ENCODE data around the gene STEAP3. TPM values are rescaled to one million over a fixed set of nuclear protein-coding genes. Genes with fewer than 3 reads are reported as not detected.
"Not testable (repeated sequence)": the region's sequence is repeated elsewhere in the genome, so short reads cannot be mapped to it uniquely, and the experiment has no call there.

Gene STEAP3
- total and polyA plus RNA-seq, 2 donors: 1.1 to 10.6 TPM

DNA sequence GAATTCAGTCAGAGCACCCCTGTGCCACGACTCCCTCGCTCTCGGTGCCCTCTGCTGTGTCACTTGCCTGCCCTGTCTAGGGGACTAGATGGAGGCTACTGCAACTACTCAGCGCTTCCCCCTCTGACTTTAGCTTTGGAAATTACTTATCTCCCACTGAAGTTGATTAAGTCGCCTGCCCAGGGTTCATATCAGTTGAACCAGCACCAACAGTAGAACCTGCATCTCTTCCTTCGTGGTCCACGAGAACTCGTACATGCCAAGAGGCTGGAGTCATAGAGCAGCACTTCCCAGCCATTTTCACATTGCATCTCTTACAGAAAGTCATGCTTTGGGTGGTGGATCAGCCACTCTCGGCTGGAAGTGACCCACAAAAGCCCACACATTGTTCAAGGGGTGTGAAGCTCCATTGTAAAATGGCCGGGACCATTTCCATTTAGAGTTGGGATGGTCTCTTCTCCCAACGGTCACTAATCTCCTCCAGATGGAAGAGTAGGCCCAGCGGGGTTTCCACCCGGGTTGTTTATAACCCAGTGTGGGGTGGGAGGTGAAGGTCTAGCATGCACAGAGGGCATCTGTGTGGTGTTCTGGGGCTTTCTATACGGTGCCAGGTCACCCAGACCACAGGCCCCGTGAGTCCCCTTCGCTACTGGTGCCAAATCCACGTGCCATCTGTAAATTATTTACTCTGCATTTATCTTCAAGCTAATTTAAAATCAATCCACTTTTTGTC, 38.0 kb downstream of the STEAP3 start:
- Histone ChIP-seq H3K4me3 (ENCODE audit: low read depth, low read length) (no peak overlapping the region), H3K27ac (ENCODE audit: low read depth) (no peak overlapping the region), H3K4me1 (ENCODE audit: insufficient read depth) (no peaks in the 10 kb centered on the region), H3K36me3 (ENCODE audit: insufficient read depth) (no peaks in the 10 kb centered on the region)
- WGBS: 92% methylated on average over 17 of the region's 17 CpGs
- DNase-seq (ENCODE audit: extremely low spot score): no peak

DNA sequence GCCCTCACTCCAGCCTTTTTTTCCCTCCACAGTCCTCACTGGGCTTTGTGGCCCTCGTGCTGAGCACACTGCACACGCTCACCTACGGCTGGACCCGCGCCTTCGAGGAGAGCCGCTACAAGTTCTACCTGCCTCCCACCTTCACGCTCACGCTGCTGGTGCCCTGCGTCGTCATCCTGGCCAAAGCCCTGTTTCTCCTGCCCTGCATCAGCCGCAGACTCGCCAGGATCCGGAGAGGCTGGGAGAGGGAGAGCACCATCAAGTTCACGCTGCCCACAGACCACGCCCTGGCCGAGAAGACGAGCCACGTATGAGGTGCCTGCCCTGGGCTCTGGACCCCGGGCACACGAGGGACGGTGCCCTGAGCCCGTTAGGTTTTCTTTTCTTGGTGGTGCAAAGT, 39.4 kb downstream of the STEAP3 start:
- no peak overlapping the region for H3K4me3 ChIP-seq (ENCODE audit: low read depth, low read length)
- H3K27ac ChIP-seq (ENCODE audit: low read depth): no peak overlapping the region
- H3K4me1 ChIP-seq (ENCODE audit: insufficient read depth): no peaks in the 10 kb centered on the region
- H3K36me3 ChIP-seq (ENCODE audit: insufficient read depth): no peaks in the 10 kb centered on the region
- no peak for DNase-seq (ENCODE audit: extremely low spot score)
- WGBS: 94% methylated on average over 23 of the region's 23 CpGs

- H3K4me1 ChIP-seq (ENCODE audit: insufficient read depth): no peaks in the 10 kb centered on the region
- 71% methylated on average over 5 of the region's 5 CpGs for WGBS
- DNase-seq (ENCODE audit: extremely low spot score): no peak
- no peak overlapping the region for H3K27ac ChIP-seq (ENCODE audit: low read depth)
- H3K4me3 ChIP-seq (ENCODE audit: low read depth, low read length): no peak overlapping the region
- H3K36me3 ChIP-seq (ENCODE audit: insufficient read depth): no peaks in the 10 kb centered on the region
Measured at GRCh38 chr2:119263656-119264055, 40.0 kb downstream of the STEAP3 start.

GRCh38 chr2:119264781-119265692, 41.4 kb downstream of the STEAP3 start:
- no peaks in the 10 kb centered on the region for H3K36me3 ChIP-seq (ENCODE audit: insufficient read depth)
- no peak overlapping the region for H3K4me3 ChIP-seq (ENCODE audit: low read depth, low read length)
- H3K27ac ChIP-seq (ENCODE audit: low read depth): no peak overlapping the region
- WGBS: 61% methylated on average over 13 of the region's 13 CpGs
- no peaks in the 10 kb centered on the region for H3K4me1 ChIP-seq (ENCODE audit: insufficient read depth)
- no peak for DNase-seq (ENCODE audit: extremely low spot score)

GRCh38 chr2:119265693-119266066, 42.0 kb downstream of the STEAP3 start:
- WGBS: 91% methylated on average over 6 of the region's 6 CpGs
- Histone ChIP-seq H3K27ac (ENCODE audit: low read depth) (no peak overlapping the region), H3K4me1 (ENCODE audit: insufficient read depth) (no peaks in the 10 kb centered on the region), H3K4me3 (ENCODE audit: low read depth, low read length) (no peak overlapping the region), H3K36me3 (ENCODE audit: insufficient read depth) (no peaks in the 10 kb centered on the region)
- no peak for DNase-seq (ENCODE audit: extremely low spot score)

DNA sequence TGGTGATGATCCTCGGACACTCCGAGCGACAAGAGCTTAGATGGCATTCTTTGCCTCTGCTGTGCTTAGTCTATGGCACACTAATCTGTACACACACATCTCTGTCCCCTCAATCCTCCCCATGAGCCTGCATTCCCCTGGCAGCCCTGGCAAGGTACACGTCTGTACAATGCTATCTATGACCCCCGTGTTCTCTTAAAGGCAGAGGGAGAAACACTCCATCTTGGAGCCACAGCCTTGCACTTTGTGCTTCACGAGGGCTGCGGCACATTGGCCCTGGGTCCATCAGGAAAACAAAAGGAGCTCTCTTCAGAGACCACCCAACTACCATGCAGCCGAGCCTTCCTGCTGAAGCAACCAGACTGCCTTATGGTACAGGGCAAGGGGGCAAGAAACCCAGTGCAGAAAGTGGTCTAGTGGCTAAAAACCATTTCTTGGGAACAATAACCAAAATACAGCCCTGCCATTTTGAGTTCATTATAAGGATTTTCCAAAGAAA, 42.5 kb downstream of the STEAP3 start:
- H3K4me1 ChIP-seq (ENCODE audit: insufficient read depth): no peaks in the 10 kb centered on the region
- H3K4me3 ChIP-seq (ENCODE audit: low read depth, low read length): no peak overlapping the region
- no peak overlapping the region for H3K27ac ChIP-seq (ENCODE audit: low read depth)
- H3K36me3 ChIP-seq (ENCODE audit: insufficient read depth): no peaks in the 10 kb centered on the region
- no peak for DNase-seq (ENCODE audit: extremely low spot score)
- WGBS: 92% methylated on average over 8 of the region's 8 CpGs

- H3K36me3 ChIP-seq (ENCODE audit: insufficient read depth): no peaks in the 10 kb centered on the region
- H3K4me3 ChIP-seq (ENCODE audit: low read depth, low read length): no peak overlapping the region
- no peak overlapping the region for H3K27ac ChIP-seq (ENCODE audit: low read depth)
- H3K4me1 ChIP-seq (ENCODE audit: insufficient read depth): no peaks in the 10 kb centered on the region
- DNase-seq (ENCODE audit: extremely low spot score): no peak
Measured at GRCh38 chr2:119267604-119268003, 44.0 kb downstream of the STEAP3 start.

DNA sequence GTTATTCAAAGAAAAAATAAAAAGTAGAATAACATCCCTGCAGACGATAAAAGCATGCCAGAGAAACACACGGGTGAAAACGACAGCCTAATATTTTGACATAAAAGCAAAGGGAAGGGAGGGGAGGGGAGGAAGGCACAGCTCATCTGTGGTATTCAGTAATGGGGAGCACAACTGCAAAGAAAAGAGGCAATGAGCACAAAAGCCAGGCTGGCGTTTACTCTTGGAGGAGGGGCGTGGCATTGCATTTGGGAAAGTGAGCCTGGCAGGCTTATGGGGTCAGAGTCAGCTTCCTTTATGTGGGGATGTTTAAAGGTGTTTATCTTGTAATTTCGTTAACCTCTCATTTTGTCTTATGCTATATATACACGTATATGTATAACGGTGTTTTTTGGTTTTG, 53.2 kb downstream of the STEAP3 start:
- WGBS: 55% methylated on average over 8 of the region's 8 CpGs
- H3K4me1 ChIP-seq (ENCODE audit: insufficient read depth): no peaks in the 10 kb centered on the region
- no peak overlapping the region for H3K27ac ChIP-seq (ENCODE audit: low read depth)
- no peak overlapping the region for H3K4me3 ChIP-seq (ENCODE audit: low read depth, low read length)
- no peak for DNase-seq (ENCODE audit: extremely low spot score)
- no peaks in the 10 kb centered on the region for H3K36me3 ChIP-seq (ENCODE audit: insufficient read depth)

DNA sequence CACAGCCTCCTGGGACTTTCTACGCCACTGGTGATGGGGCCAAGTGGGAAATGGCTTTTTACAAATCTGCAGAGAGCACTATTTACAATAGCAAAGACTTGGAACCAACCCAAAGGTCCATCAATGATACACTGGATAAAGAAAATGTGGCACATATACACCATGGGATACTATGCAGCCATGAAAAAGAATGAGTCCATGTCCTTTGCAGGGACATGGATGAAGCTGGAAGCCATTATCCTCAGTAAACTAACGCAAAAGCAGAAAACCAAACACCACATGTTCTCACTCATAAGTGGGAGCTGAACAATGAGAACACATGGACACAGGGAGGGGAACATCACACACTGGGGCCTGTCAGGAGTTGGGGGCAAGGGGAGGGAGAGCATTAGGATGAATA, 54.8 kb downstream of the STEAP3 start:
- not testable (repeated sequence) for H3K27ac ChIP-seq (ENCODE audit: low read depth); H3K4me3 ChIP-seq (ENCODE audit: low read depth, low read length); H3K4me1 ChIP-seq (ENCODE audit: insufficient read depth); DNase-seq (ENCODE audit: extremely low spot score); H3K36me3 ChIP-seq (ENCODE audit: insufficient read depth)
- WGBS: 82% methylated on average over 2 of the region's 2 CpGs

GRCh38 chr2:119278946-119279345, 55.3 kb downstream of the STEAP3 start:
- no peak overlapping the region for H3K27ac ChIP-seq (ENCODE audit: low read depth)
- 92% methylated on average over 6 of the region's 6 CpGs for WGBS
- no peaks in the 10 kb centered on the region for H3K4me1 ChIP-seq (ENCODE audit: insufficient read depth)
- no peaks in the 10 kb centered on the region for H3K36me3 ChIP-seq (ENCODE audit: insufficient read depth)
- H3K4me3 ChIP-seq (ENCODE audit: low read depth, low read length): no peak overlapping the region
- DNase-seq (ENCODE audit: extremely low spot score): no peak

DNA sequence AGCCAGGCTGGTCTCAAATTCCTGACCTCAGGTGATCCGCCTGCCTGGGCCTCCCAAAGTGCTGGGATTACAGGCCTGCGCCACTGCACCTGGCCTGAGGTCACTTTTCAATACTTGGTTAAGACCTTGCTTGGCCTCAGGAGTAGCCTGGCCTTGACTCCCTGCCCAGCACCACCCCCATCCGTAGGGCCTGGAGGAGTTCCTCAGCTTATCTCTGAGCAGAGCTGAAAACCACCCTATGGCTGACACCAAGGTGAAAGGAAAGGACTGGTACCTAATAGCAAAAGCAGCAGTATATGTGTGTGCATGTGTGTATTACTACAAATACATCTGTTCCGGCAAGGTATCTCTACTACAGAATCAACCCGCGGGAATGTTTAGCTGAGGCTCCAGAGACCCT, 56.0 kb downstream of the STEAP3 start:
- 90% methylated on average over 6 of the region's 6 CpGs for WGBS
- no peak overlapping the region for H3K27ac ChIP-seq (ENCODE audit: low read depth)

GRCh38 chr2:119280680-119281079, 57.0 kb downstream of the STEAP3 start:
- DNase-seq (ENCODE audit: extremely low spot score): no peak
- Histone ChIP-seq H3K4me3 (ENCODE audit: low read depth, low read length) (no peak overlapping the region), H3K36me3 (ENCODE audit: insufficient read depth) (no peaks in the 10 kb centered on the region), H3K4me1 (ENCODE audit: insufficient read depth) (no peaks in the 10 kb centered on the region), H3K27ac (ENCODE audit: low read depth) (no peak overlapping the region)
- WGBS: 69% methylated on average over 4 of the region's 4 CpGs

More for the DNA sequence above, 56.0 kb downstream of the STEAP3 start:
- no peaks in the 10 kb centered on the region for H3K36me3 ChIP-seq (ENCODE audit: insufficient read depth)
- no peak overlapping the region for H3K4me3 ChIP-seq (ENCODE audit: low read depth, low read length)
- DNase-seq (ENCODE audit: extremely low spot score): no peak
- no peaks in the 10 kb centered on the region for H3K4me1 ChIP-seq (ENCODE audit: insufficient read depth)

DNA sequence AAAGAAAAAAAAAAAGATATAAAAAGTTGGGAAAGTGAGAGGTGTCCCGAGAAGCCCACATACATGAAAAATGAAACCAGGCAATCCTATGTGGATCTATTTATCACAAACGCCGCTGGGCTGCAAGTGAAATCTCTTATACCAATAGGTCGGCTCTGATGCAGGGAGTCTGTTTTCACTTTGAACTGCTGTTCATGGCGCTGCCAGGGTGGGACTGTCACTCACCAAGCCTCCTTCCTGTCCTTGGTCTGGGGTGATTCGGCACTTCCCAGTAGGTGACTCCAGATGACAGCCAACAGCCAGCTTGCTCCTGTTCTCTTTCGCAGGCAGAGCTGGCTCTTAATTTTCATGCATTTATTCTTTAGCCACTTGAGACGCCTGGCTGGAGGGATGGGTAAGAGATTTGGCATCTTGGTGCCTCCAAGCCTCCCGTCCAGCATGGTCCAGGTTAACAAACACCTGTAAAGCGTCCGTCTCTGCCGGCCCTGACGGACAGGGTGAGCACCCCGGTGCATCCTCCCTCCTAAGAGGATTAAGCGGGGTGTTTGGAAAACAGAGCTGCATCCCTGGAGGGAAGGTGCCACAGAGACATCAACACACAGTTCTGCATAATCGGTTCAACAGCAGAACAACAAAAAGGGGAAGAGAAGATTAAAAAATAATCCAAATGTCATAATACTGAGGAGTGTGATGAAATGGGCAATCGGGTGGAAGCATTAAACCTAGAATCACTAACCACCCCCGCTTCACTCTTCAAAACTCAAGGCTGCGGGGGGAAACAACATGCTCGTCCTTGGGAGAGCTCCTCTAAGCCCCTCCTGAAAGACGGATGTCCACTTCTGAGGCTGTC, 58.7 kb downstream of the STEAP3 start:
- Histone ChIP-seq H3K36me3 (ENCODE audit: insufficient read depth) (no peaks in the 10 kb centered on the region), H3K4me3 (ENCODE audit: low read depth, low read length) (no peak overlapping the region), H3K27ac (ENCODE audit: low read depth) (no peak overlapping the region), H3K4me1 (ENCODE audit: insufficient read depth) (no peaks in the 10 kb centered on the region)
- WGBS: 72% methylated on average over 21 of the region's 21 CpGs
- no peak for DNase-seq (ENCODE audit: extremely low spot score)

All from urinary bladder (tissue), 4 donors.